ENCODE data around the gene PTPN7. TPM values are rescaled to one million over a fixed set of nuclear protein-coding genes. Genes with fewer than 3 reads are reported as not detected.

Gene PTPN7
- total RNA-seq, 2 donors from 2014 or later, result 4.3 to 6.1 TPM

- peaks cover 18% of the 10 kb centered on the region for H3K36me3 ChIP-seq
- DNase-seq (ENCODE audit: low spot score) (no peak), ATAC-seq (ENCODE audit: insufficient number of reproducible peaks, low FRiP score, low read depth) (no peak)
- peaks cover 16 to 43% of the 10 kb centered on the region in 2 donors for H3K4me1 ChIP-seq (ENCODE audit: control insufficient read depth in 1 of 2, low read depth in 2 of 2)
- H3K27ac ChIP-seq, result peak overlapping the region in 1 of 2 donors; percentile 14
- no peaks in the 10 kb centered on the region for H3K9me3 ChIP-seq
- no peak for TF ChIP-seq CTCF (IDR thresholded peaks at IDR 0.05)
- H3K4me3 ChIP-seq, result no peak overlapping the region
- no peaks in the 10 kb centered on the region for H3K27me3 ChIP-seq (replicated peaks; ENCODE audit: insufficient read depth)
Observed at GRCh38 chr1:202130297-202130721, 30.1 kb downstream of the PTPN7 start.

GRCh38 chr1:202129453-202130296, 30.7 kb downstream of the PTPN7 start:
- DNase-seq (ENCODE audit: low spot score) (no peak), ATAC-seq (ENCODE audit: insufficient number of reproducible peaks, low FRiP score, low read depth) (no peak)
- Histone ChIP-seq H3K4me1 (ENCODE audit: control insufficient read depth in 1 of 2, low read depth in 2 of 2) (peaks cover 16 to 43% of the 10 kb centered on the region in 2 donors), H3K36me3 (peaks cover 13% of the 10 kb centered on the region), H3K4me3 (no peak overlapping the region), H3K9me3 (no peaks in the 10 kb centered on the region), H3K27me3 (replicated peaks; ENCODE audit: insufficient read depth) (no peaks in the 10 kb centered on the region), H3K27ac (peak overlapping the region in 1 of 2 donors; percentile 14)
- no peak for TF ChIP-seq CTCF (IDR thresholded peaks at IDR 0.05)

- Histone ChIP-seq H3K36me3 (no peaks in the 10 kb centered on the region), H3K27ac (no peak overlapping the region), H3K4me3 (no peak overlapping the region), H3K4me1 (ENCODE audit: control insufficient read depth in 1 of 2, low read depth in 2 of 2) (peaks cover 16 to 38% of the 10 kb centered on the region in 2 donors), H3K9me3 (no peaks in the 10 kb centered on the region), H3K27me3 (replicated peaks; ENCODE audit: insufficient read depth) (no peaks in the 10 kb centered on the region)
- ATAC-seq (ENCODE audit: insufficient number of reproducible peaks, low FRiP score, low read depth) (no peak), DNase-seq (ENCODE audit: low spot score) (no peak)
- TF ChIP-seq CTCF (IDR thresholded peaks at IDR 0.05), result no peak
Observed at GRCh38 chr1:202127836-202128622, 32.4 kb downstream of the PTPN7 start.

GRCh38 chr1:202127061-202127460, 33.3 kb downstream of the PTPN7 start:
- Histone ChIP-seq H3K27ac (no peak overlapping the region), H3K27me3 (replicated peaks; ENCODE audit: insufficient read depth) (no peaks in the 10 kb centered on the region), H3K4me1 (ENCODE audit: control insufficient read depth in 1 of 2, low read depth in 2 of 2) (peaks cover 8 to 28% of the 10 kb centered on the region in 2 donors)

More at GRCh38 chr1:202127061-202127460, 33.3 kb downstream of the PTPN7 start:
- Histone ChIP-seq H3K9me3 (no peaks in the 10 kb centered on the region), H3K4me3 (no peak overlapping the region), H3K36me3 (no peaks in the 10 kb centered on the region)
- no peak for DNase-seq (ENCODE audit: low spot score)
- ATAC-seq (ENCODE audit: insufficient number of reproducible peaks, low FRiP score, low read depth), result no peak
- no peak for TF ChIP-seq CTCF (IDR thresholded peaks at IDR 0.05)
